ENCODE data around the gene DCAF8L2.

GRCh38 chrX:27633328-27633727 is 43.2 kb downstream of the DCAF8L2 start:
- TF ChIP-seq HEY1 (CRISPR knock-in tag; IDR thresholded peaks at IDR 0.05; ENCODE audit: borderline replicate concordance) = no peak
- no peak for TF ChIP-seq POLR2A (conservative IDR thresholded peaks at IDR 0.05)
- TF ChIP-seq KAT8 (IDR thresholded peaks at IDR 0.05; ENCODE audit: low read depth) = no peak
- TF ChIP-seq ZNF740 (CRISPR knock-in tag; IDR thresholded peaks at IDR 0.05) = no peak
- no peak for TF ChIP-seq ZNF740 (tag; IDR thresholded peaks at IDR 0.05)
- TF ChIP-seq CREB3L1 (IDR thresholded peaks at IDR 0.05; ENCODE audit: borderline replicate concordance, low read depth) = no peak
- no peak for TF ChIP-seq GABPA (tag; conservative IDR thresholded peaks at IDR 0.05; ENCODE audit: low read depth)
- no peak for TF ChIP-seq ZNF212 (CRISPR knock-in tag; IDR thresholded peaks at IDR 0.05)
- no peak for TF ChIP-seq BRD4 (IDR thresholded peaks at IDR 0.05)
- no peak for TF ChIP-seq HDAC6 (IDR thresholded peaks at IDR 0.05; ENCODE audit: low read depth, low read length)

All from K562 (cell line).